ENCODE results near the gene NPIPB2. TPM values are rescaled to one million over a fixed set of nuclear protein-coding genes. Genes with fewer than 3 reads are reported as not detected.

The NPIPB2 gene
- total and polyA plus RNA-seq, 2 donors (not counting 1 experiment from before 2014, with no cell fraction given), result 5.4 to 38.1 TPM

GRCh38 chr16:11915644-11916523 is 26.0 kb downstream of the NPIPB2 start, which contains the start of gene GSPT1:
TSS of gene GSPT1 (minus strand) at chr16:11915956. CDS start at chr16:11915720, 236 bp downstream.
- ChIA-PET CTCF (interaction anchor here (0.6 to 1.6 kb wide), 3 partner anchors 142 to 384 kb away, joined by 3 to 4 read pairs (median 4); no protein-coding TSS in a partner anchor), POLR2A (interaction anchor here (1.1 kb wide), 1 partner anchor 152 kb away, joined by 3 read pairs; no protein-coding TSS in a partner anchor)
- H3K27me3 ChIP-seq (replicated peaks in 1 of 4; ENCODE audit: control extremely low read depth in 1 of 4, control insufficient read depth in 3 of 4, insufficient read depth in 4 of 4, low read length in 3 of 4), result peaks cover 0 to 4% (median 0%) of the 10 kb centered on the region in 4 experiments
- H3K9ac ChIP-seq (ENCODE audit: low read length), result peak within 1 kb of the TSS; percentile 76
- peaks cover 28% of the 10 kb centered on the region for H4K20me1 ChIP-seq (ENCODE audit: control insufficient read depth, insufficient read depth, low read length, poor library complexity, severe bottlenecking)
- no peaks in the 10 kb centered on the region for H3K9me3 ChIP-seq (ENCODE audit: control extremely low read depth in 1 of 3, control insufficient read depth in 2 of 3, insufficient read depth in 1 of 3, low read length in 2 of 3)
- WGBS (ENCODE audit: insufficient coverage), result under 1% methylated on average over 84 of the region's 84 CpGs
- intact Hi-C loops (cut with micrococcal nuclease), result loop anchor here (1.0 to 10.0 kb wide), 5 partner anchors 61 to 661 kb away; partner anchors contain the start of genes RSL1D1, SNX29, SOCS1 and TXNDC11
- Mint-ChIP-seq H3K4me1 (peaks cover 32% of the 10 kb centered on the region), H3K4me3 (peak within 1 kb of the TSS; percentile 91), H3K27ac (peak within 1 kb of the TSS; percentile 95), H3K9me3 (ENCODE audit: insufficient read depth) (no peaks in the 10 kb centered on the region), H3K27me3 (peaks cover 11% of the 10 kb centered on the region)
- TF ChIP-seq EZH2 (IDR thresholded peaks at IDR 0.05; ENCODE audit: borderline replicate concordance, insufficient read depth, low read depth, low read length, poor library complexity, severe bottlenecking), result no peak
- TF ChIP-seq CTCF (IDR thresholded peaks at IDR 0.05), result no peak
- peaks cover 29 to 31% of the 10 kb centered on the region in 2 donors for H3K4me1 ChIP-seq (ENCODE audit: control insufficient read depth in 2 of 2, insufficient read depth in 2 of 2, low read length in 2 of 2)
- H3K36me3 ChIP-seq (replicated peaks in 1 of 2; ENCODE audit: control extremely low read depth in 1 of 2, control insufficient read depth in 1 of 2, extremely low read depth in 1 of 2, insufficient read depth in 2 of 2, low read length in 1 of 2), result no peaks in the 10 kb centered on the region
- H3K79me2 ChIP-seq (ENCODE audit: control insufficient read depth, insufficient read depth, low read length), result peaks cover 41% of the 10 kb centered on the region
- DNase-seq, result peak; percentile 99
- peak within 1 kb of the TSS; percentile 65 to 78 (median 76) for H3K4me3 ChIP-seq (ENCODE audit: control extremely low read depth in 1 of 5, extremely low read depth in 1 of 5, insufficient read depth in 1 of 5, low read depth in 2 of 5, low read length in 4 of 5)
- H3K27ac ChIP-seq (ENCODE audit: low read length in 2 of 2), result peak within 1 kb of the TSS; percentile 72 to 82
- peak; percentile 93 for ATAC-seq (ENCODE audit: low read depth)
- peak within 1 kb of the TSS; percentile 88 for H2AFZ ChIP-seq (ENCODE audit: insufficient read depth, low read depth, low read length, poor library complexity, severe bottlenecking)
- H3K4me2 ChIP-seq (replicated peaks; ENCODE audit: low read depth, low read length, poor library complexity, severe bottlenecking), result peak within 1 kb of the TSS; percentile 93
